ENCODE results near the gene L3MBTL4.

- no peak for TF ChIP-seq CTCF (IDR thresholded peaks at IDR 0.05)
- no peak for TF ChIP-seq POLR2A (IDR thresholded peaks at IDR 0.05)
Measured at GRCh38 chr18:6017171-6017570, 397.5 kb downstream of the L3MBTL4 start.

Data from heart left ventricle (tissue), 13 donors.